ENCODE data around the gene PARD3.

- TF ChIP-seq CTCF (IDR thresholded peaks at IDR 0.05) (no peak), POLR2AphosphoS5 (IDR thresholded peaks at IDR 0.05) (no peak), POLR2A (IDR thresholded peaks at IDR 0.05) (no peak)
Measured at GRCh38 chr10:34558093-34558583, 257.0 kb downstream of the PARD3 start.
